IMR-90 (cell line): ENCODE data around the gene SLC31A1.

Experiments
- RAD21 ChIP-seq: IDR thresholded peaks from 2 replicates; pipeline ENCODE4 v1.6.1; 2012; ENCODE audit warnings: low read length, improper control_type of control experiment
- TF ChIP-seq, protein P1 (sequence below): conservative IDR thresholded peaks from 2 replicates; pipeline ENCODE4 v1.5.1; 2012; ENCODE audit warnings: mild to moderate bottlenecking, low read depth, low read length, improper control_type of control experiment

DNA sequence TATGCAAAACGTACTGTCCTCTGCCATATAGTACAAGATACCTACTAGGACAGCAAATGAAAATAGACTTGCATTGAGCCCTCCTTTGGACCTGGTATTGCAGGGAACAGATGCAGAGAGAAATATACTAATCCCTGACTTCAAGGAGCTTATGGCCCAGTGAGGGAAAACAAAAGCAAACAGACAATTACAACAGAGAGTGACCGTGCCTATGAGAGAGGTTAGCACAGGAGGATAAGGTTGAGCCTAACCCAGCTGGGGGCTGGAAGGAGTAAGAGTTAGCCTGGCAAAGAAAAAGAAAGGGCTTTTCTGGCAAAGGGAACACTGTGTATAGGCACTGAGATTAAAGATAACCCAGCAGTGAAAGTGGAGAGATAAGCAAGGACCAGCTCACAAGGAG is 48.5 kb downstream of the SLC31A1 start:
- no peak for TF ChIP-seq RAD21
- TF ChIP-seq, protein P1, sequence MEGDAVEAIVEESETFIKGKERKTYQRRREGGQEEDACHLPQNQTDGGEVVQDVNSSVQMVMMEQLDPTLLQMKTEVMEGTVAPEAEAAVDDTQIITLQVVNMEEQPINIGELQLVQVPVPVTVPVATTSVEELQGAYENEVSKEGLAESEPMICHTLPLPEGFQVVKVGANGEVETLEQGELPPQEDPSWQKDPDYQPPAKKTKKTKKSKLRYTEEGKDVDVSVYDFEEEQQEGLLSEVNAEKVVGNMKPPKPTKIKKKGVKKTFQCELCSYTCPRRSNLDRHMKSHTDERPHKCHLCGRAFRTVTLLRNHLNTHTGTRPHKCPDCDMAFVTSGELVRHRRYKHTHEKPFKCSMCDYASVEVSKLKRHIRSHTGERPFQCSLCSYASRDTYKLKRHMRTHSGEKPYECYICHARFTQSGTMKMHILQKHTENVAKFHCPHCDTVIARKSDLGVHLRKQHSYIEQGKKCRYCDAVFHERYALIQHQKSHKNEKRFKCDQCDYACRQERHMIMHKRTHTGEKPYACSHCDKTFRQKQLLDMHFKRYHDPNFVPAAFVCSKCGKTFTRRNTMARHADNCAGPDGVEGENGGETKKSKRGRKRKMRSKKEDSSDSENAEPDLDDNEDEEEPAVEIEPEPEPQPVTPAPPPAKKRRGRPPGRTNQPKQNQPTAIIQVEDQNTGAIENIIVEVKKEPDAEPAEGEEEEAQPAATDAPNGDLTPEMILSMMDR = no peak
